Karpas-422 (cell line): ENCODE data around the gene ENAM. TPM values are rescaled to one million over a fixed set of nuclear protein-coding genes. Genes with fewer than 3 reads are reported as not detected.

ENCODE experiments used
- DNase-seq: peaks from one replicate; pipeline ENCODE4 v3.0.0-alpha.2; 2015
- H2AFZ ChIP-seq: fragments of 200-600 bp; sonication (generic); 2 replicates; pipeline ENCODE4 v1.6.1; 2014; ENCODE audit warnings: antibody characterized with exemption, low read length, mixed read lengths
- H3K27ac ChIP-seq: fragments of 200-600 bp; sonication (generic); 2 replicates; pipeline ENCODE4 v1.5.1; 2014; ENCODE audit warnings: mild to moderate bottlenecking, low read length, moderate library complexity
- H3K27me3 ChIP-seq: fragments of 200-600 bp; sonication (generic); 2 replicates; pipeline ENCODE4 v1.6.1; 2014; ENCODE audit warnings: low read length, mixed read lengths
- H3K36me3 ChIP-seq: fragments of 200-600 bp; sonication (generic); 2 replicates; pipeline ENCODE4 v1.6.1; 2014; ENCODE audit warnings: low read length, mixed read lengths; ENCODE audit not compliant: insufficient read depth
- H3K4me1 ChIP-seq: fragments of 200-600 bp; sonication (generic); 2 replicates; pipeline ENCODE4 v1.6.1; 2014; ENCODE audit warnings: mild to moderate bottlenecking, low read length, mixed read lengths
- H3K4me2 ChIP-seq: fragments of 200-600 bp; sonication (generic); 2 replicates; pipeline ENCODE4 v1.6.1; 2014; ENCODE audit warnings: low read length, low read depth, mild to moderate bottlenecking; ENCODE audit not compliant: poor library complexity, severe bottlenecking
- H3K4me3 ChIP-seq: fragments of 200-600 bp; sonication (generic); 2 replicates; pipeline ENCODE4 v1.5.1; 2014; ENCODE audit warnings: mild to moderate bottlenecking, antibody characterized with exemption, low read length, mixed read lengths
- H3K79me2 ChIP-seq: fragments of 200-600 bp; sonication (generic); 2 replicates; pipeline ENCODE4 v1.6.1; 2014; ENCODE audit warnings: mild to moderate bottlenecking, low read length, mixed read lengths
- H3K9ac ChIP-seq: fragments of 200-600 bp; sonication (generic); 2 replicates; pipeline ENCODE4 v1.6.0; 2014; ENCODE audit warnings: low read length
- H3K9me2 ChIP-seq: fragments of 200-600 bp; sonication (generic), shearing (Covaris generic); replicated peaks from 2 replicates; pipeline ENCODE4 v1.6.0; 2014; ENCODE audit warnings: mild to moderate bottlenecking, low read length, moderate library complexity; ENCODE audit not compliant: insufficient read depth
- H3K9me3 ChIP-seq: fragments of 300-700, 200-600 bp; sonication (generic); 2 replicates; pipeline ENCODE4 v1.6.1; 2014; ENCODE audit warnings: low read length, mixed read lengths
- H4K20me1 ChIP-seq: fragments of 200-600 bp; sonication (generic); 2 replicates; pipeline ENCODE4 v1.6.1; 2014; ENCODE audit warnings: mild to moderate bottlenecking, antibody characterized with exemption, low read length, low read depth; ENCODE audit not compliant: insufficient read depth
- total RNA-seq: library from RNA; depleted of rRNA; stranded (reverse); fragments of >200 nt; shearing (Covaris generic); gene quantifications from 2 replicates; pipeline ENCODE4 v1.2.3, GENCODE V29; 2014; ENCODE audit warnings: low replicate concordance; rRNA removed

The ENAM gene
- total RNA-seq: not detected in 2 replicates

DNA sequence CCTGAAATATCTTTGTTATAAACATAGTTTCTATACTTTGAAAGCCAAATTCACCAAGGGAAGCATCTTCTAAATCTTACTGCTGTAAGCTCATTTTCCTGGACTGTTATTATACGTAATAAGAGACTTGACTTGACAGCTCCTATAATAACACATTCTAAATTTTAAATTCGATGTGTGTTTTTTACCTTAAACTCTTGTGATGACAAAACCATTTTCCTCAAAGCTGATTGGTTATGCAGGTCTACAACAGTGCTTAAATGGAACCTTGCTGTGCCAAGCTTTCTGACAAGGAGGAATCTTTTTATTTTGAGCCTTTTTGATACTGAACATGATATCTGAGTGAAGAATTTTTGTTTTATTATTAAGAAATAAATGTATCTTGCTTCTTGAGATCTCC, at the start of gene ENAM:
ENAM (plus strand) TSS at position 301 of the 400 bp plus-strand sequence. CDS start 757 bp downstream, outside the sequence.
- H3K9me2 ChIP-seq: no peaks in the 10 kb centered on the region
- no peak for DNase-seq
- no peak within 1 kb of the TSS for H3K9ac ChIP-seq
- H3K4me3 ChIP-seq: no peak within 1 kb of the TSS
- H3K27ac ChIP-seq: no peak within 1 kb of the TSS
- no peaks in the 10 kb centered on the region for H3K36me3 ChIP-seq
- H3K4me1 ChIP-seq: no peaks in the 10 kb centered on the region; the same call in 1 of the 2 replicates
- H4K20me1 ChIP-seq: no peaks in the 10 kb centered on the region
- H3K79me2 ChIP-seq: no peaks in the 10 kb centered on the region
- H2AFZ ChIP-seq: no peak within 1 kb of the TSS
- no peaks in the 10 kb centered on the region for H3K9me3 ChIP-seq
- H3K27me3 ChIP-seq: no peaks in the 10 kb centered on the region
- H3K4me2 ChIP-seq: no peak within 1 kb of the TSS

GRCh38 chr4:70581980-70582379, 46.6 kb upstream of the ENAM start:
- no peaks in the 10 kb centered on the region for H3K79me2 ChIP-seq
- H3K27me3 ChIP-seq: no peaks in the 10 kb centered on the region
- no peak overlapping the region for H3K9ac ChIP-seq
- no peaks in the 10 kb centered on the region for H4K20me1 ChIP-seq
- H3K9me3 ChIP-seq: no peaks in the 10 kb centered on the region
- H3K27ac ChIP-seq: no peak overlapping the region
- H3K36me3 ChIP-seq: no peaks in the 10 kb centered on the region
- no peak for DNase-seq
- H3K4me2 ChIP-seq: no peak overlapping the region
- no peak overlapping the region for H3K4me3 ChIP-seq
- H2AFZ ChIP-seq: no peak overlapping the region
- no peaks in the 10 kb centered on the region for H3K9me2 ChIP-seq
- H3K4me1 ChIP-seq: no peaks in the 10 kb centered on the region

DNA sequence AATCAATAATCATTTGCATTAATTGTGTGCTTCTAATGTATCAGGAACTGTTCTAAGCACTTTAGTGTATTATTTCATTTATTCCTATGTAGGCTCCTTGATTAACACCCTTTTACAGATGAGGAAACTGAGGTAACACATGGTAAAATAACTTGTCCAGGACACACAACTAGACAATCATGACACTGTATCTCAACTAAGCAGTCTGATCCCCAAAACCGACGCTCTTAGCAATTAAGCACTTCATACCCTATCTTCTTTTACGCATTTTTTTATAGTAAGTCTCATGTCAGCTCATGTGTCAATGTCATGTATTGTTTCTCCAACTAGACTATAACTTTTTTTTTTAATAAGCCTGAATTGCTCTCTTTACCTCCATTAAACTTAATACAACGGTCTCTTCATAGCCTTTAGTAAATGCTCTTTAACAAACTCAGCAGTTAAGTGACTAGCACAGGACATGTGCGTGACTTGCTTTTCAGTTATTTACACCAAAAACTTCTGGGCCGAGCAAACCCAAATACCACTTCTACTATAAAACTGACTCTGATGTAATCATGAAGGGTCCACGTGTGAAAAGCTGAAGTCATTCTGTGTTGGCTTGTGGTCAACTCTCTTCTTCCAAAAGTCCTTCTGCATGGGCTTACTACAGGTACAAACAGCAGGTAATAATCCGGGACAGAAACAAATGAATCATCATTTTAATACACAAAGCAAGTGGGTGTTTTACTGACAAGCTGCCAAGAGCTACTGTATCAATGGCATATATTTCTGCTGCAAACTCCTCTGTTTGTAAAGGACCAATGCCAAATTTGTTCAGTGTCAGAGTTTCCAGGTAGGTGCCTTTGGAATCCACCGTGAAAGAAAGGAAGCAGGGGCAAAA, 44.4 kb upstream of the ENAM start:
- Histone ChIP-seq H3K9me3 (no peaks in the 10 kb centered on the region), H3K27me3 (no peaks in the 10 kb centered on the region), H3K79me2 (no peaks in the 10 kb centered on the region), H3K4me3 (no peak overlapping the region), H2AFZ (0 out of 2 replicates have a peak overlapping the region, but pooled peaks have one; percentile 21), H3K36me3 (no peaks in the 10 kb centered on the region), H3K9ac (no peak overlapping the region), H3K4me2 (no peak overlapping the region), H4K20me1 (no peaks in the 10 kb centered on the region), H3K27ac (no peak overlapping the region), H3K9me2 (no peaks in the 10 kb centered on the region), H3K4me1 (no peaks in the 10 kb centered on the region)
- DNase-seq: no peak

- H2AFZ ChIP-seq: no peak overlapping the region
- no peaks in the 10 kb centered on the region for H3K9me3 ChIP-seq
These were observed 41.7 kb upstream of the ENAM start for GRCh38 chr4:70586841-70587240.

GRCh38 chr4:70589785-70590184, 38.8 kb upstream of the ENAM start:
- no peak for DNase-seq
- H3K9ac ChIP-seq: no peak overlapping the region
- peaks cover 4% of the 10 kb centered on the region; the same call in 1 of the 2 replicates for H3K4me1 ChIP-seq
- H3K4me3 ChIP-seq: no peak overlapping the region
- H4K20me1 ChIP-seq: no peaks in the 10 kb centered on the region
- H3K27me3 ChIP-seq: no peaks in the 10 kb centered on the region
- no peaks in the 10 kb centered on the region for H3K79me2 ChIP-seq
- no peaks in the 10 kb centered on the region for H3K9me2 ChIP-seq
- H3K27ac ChIP-seq: no peak overlapping the region
- H3K4me2 ChIP-seq: no peak overlapping the region
- no peak overlapping the region for H2AFZ ChIP-seq
- no peaks in the 10 kb centered on the region for H3K9me3 ChIP-seq
- no peaks in the 10 kb centered on the region for H3K36me3 ChIP-seq

More at GRCh38 chr4:70586841-70587240, 41.7 kb upstream of the ENAM start:
- Histone ChIP-seq H3K4me2 (no peak overlapping the region), H3K4me3 (no peak overlapping the region), H3K79me2 (no peaks in the 10 kb centered on the region), H3K9me2 (no peaks in the 10 kb centered on the region), H3K36me3 (no peaks in the 10 kb centered on the region), H3K27me3 (no peaks in the 10 kb centered on the region), H3K27ac (no peak overlapping the region), H3K4me1 (peaks cover 4% of the 10 kb centered on the region; the same call in 1 of the 2 replicates), H4K20me1 (no peaks in the 10 kb centered on the region), H3K9ac (no peak overlapping the region)
- DNase-seq: no peak

- Histone ChIP-seq H3K9me3 (no peaks in the 10 kb centered on the region), H3K9ac (no peak within 1 kb of the TSS), H3K9me2 (no peaks in the 10 kb centered on the region), H2AFZ (no peak within 1 kb of the TSS), H3K36me3 (no peaks in the 10 kb centered on the region), H3K4me3 (no peak within 1 kb of the TSS), H3K4me2 (no peak within 1 kb of the TSS), H3K27me3 (no peaks in the 10 kb centered on the region), H3K27ac (no peak within 1 kb of the TSS), H3K4me1 (peaks cover 4% of the 10 kb centered on the region; the same call in 1 of the 2 replicates), H4K20me1 (no peaks in the 10 kb centered on the region), H3K79me2 (no peaks in the 10 kb centered on the region)
- DNase-seq: no peak
These were observed 36.5 kb upstream of the ENAM start, which contains the start of gene AMBN for GRCh38 chr4:70591955-70592582. TSS of gene AMBN (plus strand) at chr4:70592256. CDS start at chr4:70592359, 103 bp downstream.

DNA sequence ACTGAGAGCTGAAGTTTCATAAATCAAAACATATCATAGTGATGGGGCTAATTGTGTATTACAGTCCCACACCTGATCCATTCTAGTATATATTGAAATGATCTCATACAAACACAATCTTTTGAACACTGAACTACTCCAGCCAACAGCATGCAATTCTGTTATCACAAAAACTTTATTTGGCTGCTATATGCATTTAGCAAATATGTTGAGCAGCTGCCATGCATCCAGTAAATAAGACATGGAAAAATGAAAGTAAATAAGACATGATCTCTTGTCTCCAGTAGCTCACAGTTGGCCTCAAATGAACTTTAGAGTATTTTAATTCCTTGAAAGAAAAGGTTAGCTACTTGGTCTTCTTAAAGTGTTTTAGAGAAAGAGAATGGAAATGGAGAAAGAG, 34.3 kb upstream of the ENAM start:
- H3K36me3 ChIP-seq: no peaks in the 10 kb centered on the region
- H3K4me1 ChIP-seq: peaks cover 4% of the 10 kb centered on the region; the same call in 1 of the 2 replicates
- DNase-seq: no peak
- H3K9ac ChIP-seq: no peak overlapping the region
- no peak overlapping the region for H2AFZ ChIP-seq
- no peaks in the 10 kb centered on the region for H3K9me3 ChIP-seq
- no peak overlapping the region for H3K27ac ChIP-seq
- no peak overlapping the region for H3K4me3 ChIP-seq
- no peak overlapping the region for H3K4me2 ChIP-seq
- no peaks in the 10 kb centered on the region for H3K27me3 ChIP-seq
- H3K79me2 ChIP-seq: no peaks in the 10 kb centered on the region
- no peaks in the 10 kb centered on the region for H3K9me2 ChIP-seq
- no peaks in the 10 kb centered on the region for H4K20me1 ChIP-seq

DNA sequence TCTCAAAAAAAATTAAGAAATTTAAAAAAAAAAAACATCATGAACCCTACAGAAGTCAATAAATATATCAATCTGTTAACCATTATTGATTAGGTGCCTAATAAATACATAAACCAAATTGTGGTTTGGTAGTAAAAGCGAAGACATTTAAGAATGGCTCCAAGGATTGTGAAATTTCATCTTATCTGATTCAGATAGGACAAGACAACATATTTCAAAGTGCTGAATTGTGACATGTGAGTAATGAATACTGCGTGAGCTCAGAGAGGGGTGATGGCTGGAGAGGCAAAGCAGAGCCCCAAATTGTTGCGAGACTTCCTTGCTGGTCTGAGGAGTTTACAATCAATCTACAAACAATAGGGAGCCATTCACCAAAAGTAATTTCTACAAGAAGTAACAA, 28.2 kb upstream of the ENAM start:
- H3K27ac ChIP-seq: no peak overlapping the region
- 0 out of 2 replicates have a peak, but pooled peaks cover 3% of the 10 kb centered on the region for H3K4me1 ChIP-seq
- H2AFZ ChIP-seq: no peak overlapping the region
- no peaks in the 10 kb centered on the region for H3K36me3 ChIP-seq
- no peaks in the 10 kb centered on the region for H3K9me3 ChIP-seq
- no peak for DNase-seq
- H3K9ac ChIP-seq: no peak overlapping the region
- no peaks in the 10 kb centered on the region for H3K27me3 ChIP-seq
- H3K79me2 ChIP-seq: no peaks in the 10 kb centered on the region
- no peak overlapping the region for H3K4me3 ChIP-seq
- H3K9me2 ChIP-seq: no peaks in the 10 kb centered on the region
- no peaks in the 10 kb centered on the region for H4K20me1 ChIP-seq
- H3K4me2 ChIP-seq: no peak overlapping the region
